Measurements from ENCODE around the gene GDF2.

The GDF2 gene

GRCh38 chr10:47314416-47314970, 7.8 kb upstream of the GDF2 start:
- no peak for DNase-seq

GRCh38 chr10:47315421-47315820, 6.8 kb upstream of the GDF2 start:
- DNase-seq: no peak

DNA sequence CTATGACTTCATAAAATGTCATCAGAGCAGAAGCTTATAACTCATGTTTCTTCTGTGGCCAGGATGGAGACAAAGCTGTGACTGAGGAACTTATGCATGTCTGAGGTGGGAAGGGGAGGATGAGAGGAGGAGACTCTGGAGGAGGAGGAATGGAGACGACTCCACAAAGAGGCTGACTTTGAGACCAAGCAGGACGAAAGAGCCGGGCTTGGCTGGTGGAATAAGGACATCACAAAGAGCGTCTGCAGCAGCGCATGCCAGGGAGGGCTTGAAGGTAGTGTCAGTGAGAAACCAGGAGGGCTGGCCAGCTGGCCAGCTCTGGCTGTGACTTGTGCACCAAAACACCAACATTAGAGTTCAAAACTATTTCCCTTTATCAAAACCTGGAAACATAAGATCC, 6.1 kb upstream of the GDF2 start:
- no peak for DNase-seq

GRCh38 chr10:47317251-47317650, 5.0 kb upstream of the GDF2 start:
- no peak for DNase-seq

- no peak for DNase-seq
Observed at GRCh38 chr10:47318706-47319105, 3.5 kb upstream of the GDF2 start.

DNA sequence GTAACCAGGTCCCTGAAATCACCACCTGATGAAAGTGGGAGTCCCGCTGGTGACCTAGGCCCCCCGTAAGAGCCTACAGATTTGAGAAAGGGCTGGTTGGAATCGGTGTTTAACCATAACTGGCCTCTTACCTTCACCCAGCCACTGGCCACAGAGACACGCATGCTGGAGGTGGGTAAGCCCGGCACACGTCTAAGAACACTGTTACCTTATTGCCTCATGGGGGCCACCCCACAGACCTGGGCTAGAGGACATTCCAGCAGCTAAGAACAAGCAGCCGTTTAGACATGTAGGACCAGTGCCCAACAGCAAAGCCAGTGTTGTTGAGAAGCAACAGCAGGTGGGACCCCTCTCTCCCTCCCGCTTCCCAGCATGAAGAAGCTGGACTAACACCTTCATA, 2.5 kb upstream of the GDF2 start:
- no peak for DNase-seq

DNA sequence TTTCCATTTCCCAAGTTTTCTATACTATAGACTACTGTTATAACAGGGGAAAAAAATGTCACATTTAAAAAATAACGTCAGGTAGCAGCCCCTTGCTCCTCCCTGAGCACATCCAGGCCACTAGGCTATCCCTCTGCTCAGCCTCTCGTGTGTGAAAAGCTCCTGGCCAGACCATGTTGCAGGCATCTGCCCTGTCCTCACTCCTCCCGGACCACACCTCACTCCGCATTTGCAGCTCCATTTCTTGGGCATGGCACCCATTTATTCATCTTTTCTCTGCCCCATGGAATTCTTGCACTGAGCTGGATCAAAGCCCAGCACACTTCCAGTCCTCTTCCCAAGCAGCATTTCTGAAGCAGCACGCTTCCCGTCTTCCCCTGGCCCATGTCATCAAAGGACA, 1.4 kb upstream of the GDF2 start:
- DNase-seq: no peak

GRCh38 chr10:47321521-47322195, 596 bp upstream of the GDF2 start:
- no peak for DNase-seq

DNA sequence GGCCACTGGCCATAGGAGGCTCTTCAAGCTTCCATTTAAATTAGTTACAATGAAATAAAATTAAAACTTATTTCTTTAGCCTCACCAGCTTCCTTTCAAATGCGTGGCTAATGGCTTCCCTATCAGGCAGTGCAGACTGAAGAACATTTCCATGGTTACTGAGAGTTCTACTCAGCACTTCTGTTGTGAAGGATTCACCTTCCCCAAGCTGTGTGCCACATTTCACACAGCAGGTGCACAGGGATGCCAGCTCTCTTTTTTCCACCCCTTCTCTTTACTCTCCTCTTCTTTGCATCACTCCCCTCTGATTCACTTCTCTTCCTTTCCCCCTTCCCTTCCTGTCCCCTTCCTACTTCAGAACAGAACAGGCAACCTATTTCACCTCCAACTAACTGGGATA, 833 bp downstream of the GDF2 start:
- DNase-seq: no peak

- no peak for DNase-seq
Observed at GRCh38 chr10:47323636-47324296, 1.5 kb downstream of the GDF2 start.

DNA sequence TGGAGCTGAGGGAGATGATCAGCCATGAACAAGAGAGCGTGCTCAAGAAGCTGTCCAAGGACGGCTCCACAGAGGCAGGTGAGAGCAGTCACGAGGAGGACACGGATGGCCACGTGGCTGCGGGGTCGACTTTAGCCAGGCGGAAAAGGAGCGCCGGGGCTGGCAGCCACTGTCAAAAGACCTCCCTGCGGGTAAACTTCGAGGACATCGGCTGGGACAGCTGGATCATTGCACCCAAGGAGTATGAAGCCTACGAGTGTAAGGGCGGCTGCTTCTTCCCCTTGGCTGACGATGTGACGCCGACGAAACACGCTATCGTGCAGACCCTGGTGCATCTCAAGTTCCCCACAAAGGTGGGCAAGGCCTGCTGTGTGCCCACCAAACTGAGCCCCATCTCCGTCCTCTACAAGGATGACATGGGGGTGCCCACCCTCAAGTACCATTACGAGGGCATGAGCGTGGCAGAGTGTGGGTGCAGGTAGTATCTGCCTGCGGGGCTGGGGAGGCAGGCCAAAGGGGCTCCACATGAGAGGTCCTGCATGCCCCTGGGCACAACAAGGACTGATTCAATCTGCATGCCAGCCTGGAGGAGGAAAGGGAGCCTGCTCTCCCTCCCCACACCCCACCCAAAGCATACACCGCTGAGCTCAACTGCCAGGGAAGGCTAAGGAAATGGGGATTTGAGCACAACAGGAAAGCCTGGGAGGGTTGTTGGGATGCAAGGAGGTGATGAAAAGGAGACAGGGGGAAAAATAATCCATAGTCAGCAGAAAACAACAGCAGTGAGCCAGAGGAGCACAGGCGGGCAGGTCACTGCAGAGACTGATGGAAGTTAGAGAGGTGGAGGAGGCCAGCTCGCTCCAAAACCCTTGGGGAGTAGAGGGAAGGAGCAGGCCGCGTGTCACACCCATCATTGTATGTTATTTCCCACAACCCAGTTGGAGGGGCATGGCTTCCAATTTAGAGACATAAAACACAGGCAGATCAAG, 3.3 kb downstream of the GDF2 start:
- no peak for DNase-seq

GRCh38 chr10:47326306-47326926, 4.2 kb downstream of the GDF2 start:
- no peak for DNase-seq

DNA sequence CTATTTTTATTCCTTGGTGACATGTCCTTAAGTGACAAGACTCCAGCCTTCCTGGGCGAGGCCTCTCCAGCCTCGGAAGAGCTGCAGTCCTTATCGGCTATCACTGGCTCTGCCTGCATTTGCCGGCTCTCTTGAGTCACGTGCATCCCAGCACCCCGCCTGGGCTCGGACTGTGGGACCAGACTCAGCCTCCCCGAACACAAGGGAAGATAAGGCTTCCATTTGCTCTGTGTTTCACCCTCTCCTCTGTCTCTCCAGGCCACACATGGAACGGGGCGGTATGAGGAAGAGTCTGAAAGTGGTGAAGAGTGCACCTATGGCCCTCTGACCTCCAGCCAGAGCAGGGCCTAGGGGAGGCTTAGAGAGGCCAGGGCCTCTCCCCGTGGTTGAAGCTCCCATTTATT, 4.7 kb downstream of the GDF2 start:
- DNase-seq: no peak

GRCh38 chr10:47329855-47330254, 7.6 kb downstream of the GDF2 start:
- no peak for DNase-seq

- DNase-seq: no peak
Observed at GRCh38 chr10:47330366-47330765, 8.1 kb downstream of the GDF2 start.

DNA sequence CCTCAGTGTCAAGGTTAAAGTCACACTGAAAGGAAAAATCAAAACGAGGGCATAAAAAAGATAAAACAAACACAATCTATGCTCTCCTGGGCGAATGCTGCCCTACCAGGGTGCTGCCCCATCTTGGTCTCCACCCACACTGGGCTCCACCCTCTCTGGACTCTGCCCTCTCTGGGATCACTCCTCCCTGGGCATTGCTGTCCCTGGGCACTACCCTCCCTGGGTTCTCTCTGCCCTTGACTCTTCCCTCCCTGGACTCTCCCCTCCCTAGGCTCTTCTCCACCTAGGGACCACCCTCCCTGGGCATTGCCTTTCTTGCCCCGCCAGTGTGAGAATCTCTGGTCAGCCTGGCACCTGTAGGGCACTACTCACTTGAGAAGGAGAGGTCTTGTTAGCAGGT, 8.6 kb downstream of the GDF2 start:
- no peak for DNase-seq

GRCh38 chr10:47331491-47331890, 9.2 kb downstream of the GDF2 start:
- no peak for DNase-seq

DNA sequence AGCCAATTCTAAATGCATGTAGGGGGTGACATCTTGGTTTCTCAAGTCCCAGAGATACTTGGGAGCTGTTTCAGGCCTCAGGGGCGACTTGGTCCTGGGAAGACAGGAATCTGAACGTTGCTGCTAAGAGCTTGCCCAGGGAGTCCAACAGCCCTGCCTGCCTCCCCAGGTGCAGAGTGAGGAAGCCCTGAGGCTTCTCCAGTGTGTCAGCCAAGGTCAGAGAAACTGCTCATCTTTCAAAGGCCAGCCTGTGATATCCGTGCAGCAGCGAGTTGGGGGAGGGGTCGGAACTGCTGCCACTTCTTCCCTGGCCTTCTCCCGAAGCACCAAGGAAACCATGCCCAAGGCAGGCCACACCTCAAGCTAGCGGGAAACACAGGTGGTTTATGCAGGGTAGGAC, 9.7 kb downstream of the GDF2 start:
- no peak for DNase-seq

DNA sequence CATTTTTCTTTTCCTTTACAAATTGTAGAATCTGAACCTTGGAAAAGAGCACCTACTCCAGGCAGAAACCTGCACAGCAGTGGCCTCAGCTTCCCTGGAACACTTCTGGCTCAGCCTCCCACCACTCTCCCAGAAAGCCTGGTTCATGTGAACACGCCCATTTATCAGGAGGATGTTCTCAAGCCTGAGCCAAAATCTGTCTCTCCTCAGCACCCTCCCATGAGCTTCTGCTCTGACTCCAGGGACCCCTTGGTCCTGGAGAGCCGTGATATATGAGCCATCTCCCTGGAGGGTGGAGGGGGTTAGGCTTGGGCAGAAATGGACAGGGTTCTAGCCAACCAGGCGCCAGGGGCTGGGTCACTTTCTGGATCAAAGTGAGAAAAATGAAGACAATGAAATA, 10.1 kb downstream of the GDF2 start:
- no peak for DNase-seq

GRCh38 chr10:47332946-47333345, 10.7 kb downstream of the GDF2 start:
- no peak for DNase-seq

DNA sequence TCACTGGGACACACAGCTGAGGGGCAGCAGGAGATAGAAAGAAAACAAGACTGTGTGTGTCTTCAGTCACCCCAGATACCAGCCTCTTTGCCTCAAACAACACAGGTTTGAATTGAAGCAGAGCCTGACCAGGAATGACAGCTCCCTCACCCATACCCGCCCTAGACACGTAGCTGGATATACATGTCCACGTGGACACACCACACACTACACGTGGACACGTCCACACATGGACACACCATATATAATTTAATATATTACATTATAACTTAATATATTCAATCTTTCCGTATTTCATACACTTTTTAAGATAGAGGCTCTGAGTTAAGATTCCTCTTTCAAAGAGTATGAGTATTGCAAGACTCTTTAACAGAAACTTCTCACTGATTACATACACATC, 11.3 kb downstream of the GDF2 start:
- DNase-seq: no peak

DNA sequence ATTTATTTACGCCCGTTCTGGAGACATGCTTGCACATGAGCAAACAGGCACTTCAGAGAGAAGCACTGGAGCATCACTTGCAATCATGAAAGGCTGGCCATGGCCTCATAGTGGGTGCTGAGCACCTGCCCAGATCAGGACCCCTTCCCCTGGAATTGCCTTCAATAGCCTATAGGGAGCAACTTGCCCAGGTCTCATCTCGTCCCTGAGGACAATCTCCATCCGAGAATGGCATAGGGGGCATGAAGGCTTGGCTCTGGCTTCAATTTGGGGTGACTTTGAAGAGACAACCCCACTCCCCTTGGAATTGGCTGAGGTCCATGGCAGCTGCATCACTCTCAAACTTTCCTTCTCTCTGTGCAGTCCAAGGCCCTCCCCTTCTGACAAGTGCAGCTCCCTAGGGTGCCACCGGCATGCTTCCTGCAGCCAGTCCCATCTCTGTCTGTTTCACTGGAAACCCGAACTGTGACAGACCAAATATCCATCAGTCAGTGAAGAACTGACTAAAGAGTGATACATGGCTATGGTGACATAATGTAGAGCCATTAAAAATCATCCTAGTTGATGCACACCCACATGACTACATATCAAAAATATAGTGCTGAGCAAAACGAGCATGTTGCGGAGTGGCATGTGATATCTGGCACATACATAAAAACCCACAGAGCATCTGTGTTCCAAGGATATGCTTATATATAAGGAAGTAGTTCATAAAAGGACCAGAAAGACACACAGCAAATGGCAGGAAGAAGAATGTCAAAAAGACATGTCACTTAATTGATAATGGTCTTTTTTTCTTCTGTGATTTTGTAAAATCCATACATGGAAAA, 12.4 kb downstream of the GDF2 start:
- DNase-seq: no peak
